AG09319 (cell line): Measurements from ENCODE around the gene XCR1.

Source experiments
- DNase-seq: peaks from one replicate; pipeline ENCODE4 v3.0.0-alpha.2; 2010; ENCODE audit warnings: low read depth; ENCODE audit errors: extremely low read depth
- CTCF ChIP-seq: IDR thresholded peaks from 2 replicates; pipeline ENCODE4 v1.5.1; 2011; ENCODE audit warnings: low read depth, mild to moderate bottlenecking, inconsistent platforms, low read length, moderate library complexity

The XCR1 gene

GRCh38 chr3:46065750-46066256, 38.5 kb upstream of the XCR1 start:
- DNase-seq = no peak
- no peak for TF ChIP-seq CTCF

- TF ChIP-seq CTCF = no peak
- no peak for DNase-seq
Observed at GRCh38 chr3:46065294-46065705, 38.0 kb upstream of the XCR1 start.

GRCh38 chr3:46062679-46063078, 35.4 kb upstream of the XCR1 start:
- no peak for DNase-seq
- no peak for TF ChIP-seq CTCF

- DNase-seq = no peak
- no peak for TF ChIP-seq CTCF
Observed at GRCh38 chr3:46061887-46062286, 34.6 kb upstream of the XCR1 start.

GRCh38 chr3:46061108-46061720, 33.9 kb upstream of the XCR1 start:
- no peak for TF ChIP-seq CTCF
- DNase-seq = no peak

GRCh38 chr3:46060551-46060950, 33.3 kb upstream of the XCR1 start:
- DNase-seq = no peak
- no peak for TF ChIP-seq CTCF

GRCh38 chr3:46059432-46059831, 32.1 kb upstream of the XCR1 start:
- no peak for DNase-seq
- no peak for TF ChIP-seq CTCF
